ENCODE data around the gene ATOH8.

- TF ChIP-seq GATA3 (IDR thresholded peaks at IDR 0.05; ENCODE audit: low read depth, low read length): no peak
- TF ChIP-seq GATA2 (IDR thresholded peaks at IDR 0.05; ENCODE audit: low read depth, low read length): no peak
Measured at GRCh38 chr2:85768713-85769112, 14.9 kb downstream of the ATOH8 start.

Measured in SH-SY5Y (cell line).